Coronary artery (tissue), 2 donors: ENCODE data around the gene ABO.
"Not testable (repeated sequence)": the region's sequence is repeated elsewhere in the genome, so short reads cannot be mapped to it uniquely, and the experiment has no call there.

ENCODE experiments used
- DNase-seq: peaks from one replicate; pipeline ENCODE4 v3.0.0-alpha.2; 2017; ENCODE audit warnings: low spot score
- H3K27ac ChIP-seq, 2 donors: fragments of 200-600 bp; sonication (generic); one replicate each; pipeline ENCODE4 v1.5.1; 2016 to 2019
- H3K4me3 ChIP-seq: fragments of 200-600 bp; sonication (generic); 2 replicates; pipeline ENCODE4 v1.5.1; 2016; ENCODE audit warnings: mild to moderate bottlenecking, moderate library complexity
- CTCF ChIP-seq: fragments of 200-600 bp; sonication (generic); IDR thresholded peaks from one replicate; pipeline ENCODE4 v1.5.1; 2019; ENCODE audit warnings: antibody characterized with exemption

Gene ABO

GRCh38 chr9:133275105-133276000, at the start of gene ABO:
TSS of gene ABO (minus strand) at chr9:133275201.
- no peak for DNase-seq
- peak within 1 kb of the TSS in 1 of 2 donors; percentile 63 for H3K27ac ChIP-seq
- TF ChIP-seq CTCF: no peak

GRCh38 chr9:133323991-133324703, 49.1 kb upstream of the ABO start:
- Histone ChIP-seq H3K4me3 (no peak overlapping the region), H3K27ac (no peak overlapping the region)
- TF ChIP-seq CTCF: no peak
- no peak for DNase-seq

More at GRCh38 chr9:133275105-133276000, at the start of gene ABO:
- peak within 1 kb of the TSS; percentile 58 for H3K4me3 ChIP-seq

GRCh38 chr9:133323211-133323610, 48.2 kb upstream of the ABO start:
- no peak overlapping the region for H3K4me3 ChIP-seq
- TF ChIP-seq CTCF: no peak
- H3K27ac ChIP-seq: no peak overlapping the region
- no peak for DNase-seq

- no peak for DNase-seq
- no peak overlapping the region for H3K4me3 ChIP-seq
- TF ChIP-seq CTCF: no peak
- H3K27ac ChIP-seq: no peak overlapping the region
Observed at GRCh38 chr9:133322701-133323100, 47.7 kb upstream of the ABO start.

- DNase-seq: no peak
- Histone ChIP-seq H3K4me3 (no peak overlapping the region), H3K27ac (no peak overlapping the region)
- no peak for TF ChIP-seq CTCF
Observed at GRCh38 chr9:133321411-133321935, 46.5 kb upstream of the ABO start.

GRCh38 chr9:133320421-133320881, 45.5 kb upstream of the ABO start:
- no peak overlapping the region for H3K27ac ChIP-seq
- DNase-seq: no peak
- H3K4me3 ChIP-seq: no peak overlapping the region
- no peak for TF ChIP-seq CTCF

- H3K27ac ChIP-seq, H3K4me3 ChIP-seq, DNase-seq: not testable (repeated sequence)
Observed at GRCh38 chr9:133317551-133317950, 42.5 kb upstream of the ABO start.
